SK-N-SH treated with all-trans-retinoic acid at 6 μM for 48 hours (cell line): Measurements from ENCODE around the gene CHRM1.
"Not testable (repeated sequence)": the region's sequence is repeated elsewhere in the genome, so short reads cannot be mapped to it uniquely, and the experiment has no call there.

ENCODE experiments used
- ATAC-seq: fragments of 200-7000 bp; cut with Tn5 transposase; 3 replicates; pipeline ENCODE4 v1.9.1; 2020; ENCODE audit warnings: mild to moderate bottlenecking, moderate library complexity
- BACH2 ChIP-seq: fragments of 250-450 bp; sonication (Bioruptor Pico); IDR thresholded peaks from 2 replicates; pipeline ENCODE4 v1.9.0; 2021; ENCODE audit warnings: mild to moderate bottlenecking, borderline replicate concordance
- CREB5 ChIP-seq: fragments of 250-450 bp; sonication (Bioruptor Pico); IDR thresholded peaks from 2 replicates; pipeline ENCODE4 v1.5.1; 2020; ENCODE audit warnings: low read depth, mild to moderate bottlenecking, moderate library complexity
- CSDC2 ChIP-seq: fragments of 250-450 bp; sonication (Bioruptor Pico); IDR thresholded peaks from 2 replicates; pipeline ENCODE4 v1.5.0; 2020; ENCODE audit warnings: mild to moderate bottlenecking, moderate library complexity
- ESRRG ChIP-seq: fragments of 250-450 bp; sonication (Bioruptor Pico); IDR thresholded peaks from 2 replicates; pipeline ENCODE4 v1.6.1; 2021; ENCODE audit warnings: mild to moderate bottlenecking
- GLIS3 ChIP-seq: fragments of 250-450 bp; sonication (Bioruptor Pico); IDR thresholded peaks from 2 replicates; pipeline ENCODE4 v1.5.0; 2020; ENCODE audit warnings: mild to moderate bottlenecking, moderate library complexity
- ISL1 ChIP-seq: fragments of 250-450 bp; sonication (Bioruptor Pico); IDR thresholded peaks from 2 replicates; pipeline ENCODE4 v2.1.2; 2022; ENCODE audit warnings: mild to moderate bottlenecking, moderate library complexity
- PPARA ChIP-seq: fragments of 250-450 bp; sonication (Bioruptor Pico); IDR thresholded peaks from 2 replicates; pipeline ENCODE4 v1.5.0; 2020; ENCODE audit warnings: mild to moderate bottlenecking, borderline replicate concordance
- RARB ChIP-seq: fragments of 250-450 bp; sonication (Bioruptor Pico); IDR thresholded peaks from 2 replicates; pipeline ENCODE4 v1.8.0; 2021; ENCODE audit warnings: mild to moderate bottlenecking, moderate library complexity
- SNAI2 ChIP-seq: fragments of 250-450 bp; sonication (Bioruptor Pico); IDR thresholded peaks from 2 replicates; pipeline ENCODE4 v1.5.0; 2020; ENCODE audit warnings: mild to moderate bottlenecking, moderate library complexity
- TCF4 ChIP-seq: fragments of 250-450 bp; sonication (Bioruptor Pico); IDR thresholded peaks from 2 replicates; pipeline ENCODE4 v1.8.0; 2021; ENCODE audit warnings: mild to moderate bottlenecking, moderate library complexity, borderline replicate concordance
- TSHZ2 ChIP-seq: fragments of 250-450 bp; sonication (Bioruptor Pico); IDR thresholded peaks from 2 replicates; pipeline ENCODE4 v1.5.0; 2020; ENCODE audit warnings: mild to moderate bottlenecking, moderate library complexity
- ZC3H10 ChIP-seq: fragments of 250-450 bp; sonication (Bioruptor Pico); IDR thresholded peaks from 2 replicates; pipeline ENCODE4 v1.5.1; 2021; ENCODE audit warnings: mild to moderate bottlenecking, moderate library complexity
- ZFP30 ChIP-seq: fragments of 450-650 bp; formaldehyde crosslinking; IDR thresholded peaks from 2 replicates; pipeline ENCODE4 v1.5.0; 2022; ENCODE audit warnings: mild to moderate bottlenecking, moderate library complexity
- ZNF565 ChIP-seq: fragments of 450-650 bp; formaldehyde crosslinking; conservative IDR thresholded peaks from 2 replicates; pipeline ENCODE4 v1.5.0; 2020; ENCODE audit warnings: low read depth, mild to moderate bottlenecking, moderate library complexity
- ZNF70 ChIP-seq: fragments of 450-650 bp; formaldehyde crosslinking; IDR thresholded peaks from 2 replicates; pipeline ENCODE4 v1.5.0; 2020; ENCODE audit warnings: mild to moderate bottlenecking, moderate library complexity
- ZNF8 ChIP-seq: fragments of 450-650 bp; formaldehyde crosslinking; IDR thresholded peaks from 2 replicates; pipeline ENCODE4 v1.5.0; 2020; ENCODE audit warnings: mild to moderate bottlenecking, moderate library complexity
- TF ChIP-seq, protein P1 (sequence below): fragments of 250-450 bp; sonication (Bioruptor Pico); IDR thresholded peaks from 2 replicates; pipeline ENCODE4 v1.8.0; 2020; ENCODE audit warnings: mild to moderate bottlenecking, moderate library complexity, borderline replicate concordance
- TF ChIP-seq, protein P2 (sequence below): fragments of 250-450 bp; sonication (Bioruptor Pico); IDR thresholded peaks from 2 replicates; pipeline ENCODE4 v1.8.0; 2021; ENCODE audit warnings: low read depth, mild to moderate bottlenecking, moderate library complexity, borderline replicate concordance
- TF ChIP-seq, protein P3 (sequence below): fragments of 250-450 bp; sonication (Bioruptor Pico); IDR thresholded peaks from 2 replicates; pipeline ENCODE4 v1.5.1; 2021; ENCODE audit warnings: mild to moderate bottlenecking, moderate library complexity

CHRM1 gene

DNA sequence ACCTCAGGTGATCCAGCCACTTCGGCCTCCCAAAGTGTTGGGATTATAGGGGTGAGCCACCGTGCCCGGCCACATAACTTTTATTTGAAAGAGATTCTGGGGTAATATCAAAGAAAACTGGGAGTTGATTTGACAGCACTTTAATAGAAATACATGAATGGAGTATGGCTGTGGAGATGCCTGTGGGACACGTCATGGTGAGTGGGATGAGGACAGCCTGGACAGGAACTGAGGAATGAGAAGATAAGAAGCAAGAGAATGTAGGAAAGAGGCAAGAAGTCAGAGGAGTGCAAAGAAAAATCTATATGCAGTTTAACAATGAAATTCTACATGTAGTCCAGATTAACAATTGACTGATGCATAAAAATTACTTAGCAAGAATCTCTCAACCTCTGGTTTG is 32.6 kb upstream of the CHRM1 start (continued):
- no peak for TF ChIP-seq TSHZ2 (CRISPR knock-in tag)

- ATAC-seq = no peak
- TF ChIP-seq ESRRG = no peak
- TF ChIP-seq RARB (CRISPR knock-in tag) = no peak
- no peak for TF ChIP-seq ZNF565 (CRISPR knock-in tag)
- TF ChIP-seq ZNF70 (CRISPR knock-in tag) = no peak
- TF ChIP-seq GLIS3 (CRISPR knock-in tag) = no peak
- TF ChIP-seq CREB5 (CRISPR knock-in tag) = no peak
- TF ChIP-seq, protein P1, sequence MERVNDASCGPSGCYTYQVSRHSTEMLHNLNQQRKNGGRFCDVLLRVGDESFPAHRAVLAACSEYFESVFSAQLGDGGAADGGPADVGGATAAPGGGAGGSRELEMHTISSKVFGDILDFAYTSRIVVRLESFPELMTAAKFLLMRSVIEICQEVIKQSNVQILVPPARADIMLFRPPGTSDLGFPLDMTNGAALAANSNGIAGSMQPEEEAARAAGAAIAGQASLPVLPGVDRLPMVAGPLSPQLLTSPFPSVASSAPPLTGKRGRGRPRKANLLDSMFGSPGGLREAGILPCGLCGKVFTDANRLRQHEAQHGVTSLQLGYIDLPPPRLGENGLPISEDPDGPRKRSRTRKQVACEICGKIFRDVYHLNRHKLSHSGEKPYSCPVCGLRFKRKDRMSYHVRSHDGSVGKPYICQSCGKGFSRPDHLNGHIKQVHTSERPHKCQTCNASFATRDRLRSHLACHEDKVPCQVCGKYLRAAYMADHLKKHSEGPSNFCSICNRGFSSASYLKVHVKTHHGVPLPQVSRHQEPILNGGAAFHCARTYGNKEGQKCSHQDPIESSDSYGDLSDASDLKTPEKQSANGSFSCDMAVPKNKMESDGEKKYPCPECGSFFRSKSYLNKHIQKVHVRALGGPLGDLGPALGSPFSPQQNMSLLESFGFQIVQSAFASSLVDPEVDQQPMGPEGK (CRISPR knock-in tag) = no peak
- no peak for TF ChIP-seq BACH2 (CRISPR knock-in tag)
- TF ChIP-seq TCF4 (CRISPR knock-in tag) = no peak
- TF ChIP-seq, protein P2, sequence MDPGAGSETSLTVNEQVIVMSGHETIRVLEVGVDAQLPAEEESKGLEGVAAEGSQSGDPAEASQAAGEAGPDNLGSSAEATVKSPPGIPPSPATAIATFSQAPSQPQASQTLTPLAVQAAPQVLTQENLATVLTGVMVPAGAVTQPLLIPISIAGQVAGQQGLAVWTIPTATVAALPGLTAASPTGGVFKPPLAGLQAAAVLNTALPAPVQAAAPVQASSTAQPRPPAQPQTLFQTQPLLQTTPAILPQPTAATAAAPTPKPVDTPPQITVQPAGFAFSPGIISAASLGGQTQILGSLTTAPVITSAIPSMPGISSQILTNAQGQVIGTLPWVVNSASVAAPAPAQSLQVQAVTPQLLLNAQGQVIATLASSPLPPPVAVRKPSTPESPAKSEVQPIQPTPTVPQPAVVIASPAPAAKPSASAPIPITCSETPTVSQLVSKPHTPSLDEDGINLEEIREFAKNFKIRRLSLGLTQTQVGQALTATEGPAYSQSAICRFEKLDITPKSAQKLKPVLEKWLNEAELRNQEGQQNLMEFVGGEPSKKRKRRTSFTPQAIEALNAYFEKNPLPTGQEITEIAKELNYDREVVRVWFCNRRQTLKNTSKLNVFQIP (CRISPR knock-in tag) = no peak
These were observed 27.7 kb upstream of the CHRM1 start for GRCh38 chr11:62948765-62949320.

GRCh38 chr11:62945538-62945937 is 24.4 kb upstream of the CHRM1 start:
- not testable (repeated sequence) for ATAC-seq

- not testable (repeated sequence) for ATAC-seq
These were observed 16.4 kb upstream of the CHRM1 start for GRCh38 chr11:62937528-62937927.

GRCh38 chr11:62934496-62934785 is 13.3 kb upstream of the CHRM1 start:
- no peak for ATAC-seq
- no peak for TF ChIP-seq ZC3H10 (CRISPR knock-in tag)
- no peak for TF ChIP-seq ESRRG
- no peak for TF ChIP-seq ISL1
- no peak for TF ChIP-seq ZNF70 (CRISPR knock-in tag)
- no peak for TF ChIP-seq SNAI2
- no peak for TF ChIP-seq ZNF8 (CRISPR knock-in tag)

DNA sequence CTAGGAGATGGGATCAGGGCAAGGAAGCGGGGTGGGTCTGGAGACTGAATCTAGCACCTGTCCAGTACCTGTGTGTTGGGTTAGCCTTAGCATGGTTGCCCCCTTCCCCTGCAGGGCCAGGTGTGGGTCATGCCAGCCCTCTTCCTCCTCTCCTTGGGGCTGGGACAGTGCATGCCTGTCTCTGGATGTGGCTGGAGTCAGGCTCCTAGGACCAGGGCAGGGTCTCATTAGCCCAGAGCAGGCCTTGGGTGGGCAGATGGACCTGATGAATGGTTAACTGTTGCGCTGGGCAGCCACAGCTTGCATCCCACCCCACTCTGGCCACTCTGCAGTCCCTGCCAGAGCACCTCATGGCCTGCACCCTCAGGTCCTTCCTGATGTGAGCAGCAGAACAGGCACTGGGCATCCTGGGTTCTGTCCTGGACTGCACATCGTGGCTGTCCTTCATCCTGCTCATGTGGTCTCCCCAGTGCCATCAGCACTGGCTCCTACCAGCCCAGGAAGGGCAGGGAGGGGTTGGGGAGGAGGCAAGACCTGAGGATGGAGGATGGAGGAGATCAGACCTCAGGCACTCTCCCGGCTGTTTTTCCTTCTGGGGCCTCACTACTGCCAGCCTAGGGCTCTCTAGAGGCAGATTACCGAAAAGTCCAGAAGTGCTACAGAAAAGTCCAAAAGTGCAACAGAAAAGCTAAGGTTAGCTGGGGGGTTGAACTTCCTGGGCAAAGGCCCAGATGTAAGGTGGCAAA is 12.8 kb upstream of the CHRM1 start:
- no peak for TF ChIP-seq PPARA
- no peak for ATAC-seq

- ATAC-seq = no peak
- no peak for TF ChIP-seq ZFP30 (CRISPR knock-in tag)
- TF ChIP-seq, protein P3, sequence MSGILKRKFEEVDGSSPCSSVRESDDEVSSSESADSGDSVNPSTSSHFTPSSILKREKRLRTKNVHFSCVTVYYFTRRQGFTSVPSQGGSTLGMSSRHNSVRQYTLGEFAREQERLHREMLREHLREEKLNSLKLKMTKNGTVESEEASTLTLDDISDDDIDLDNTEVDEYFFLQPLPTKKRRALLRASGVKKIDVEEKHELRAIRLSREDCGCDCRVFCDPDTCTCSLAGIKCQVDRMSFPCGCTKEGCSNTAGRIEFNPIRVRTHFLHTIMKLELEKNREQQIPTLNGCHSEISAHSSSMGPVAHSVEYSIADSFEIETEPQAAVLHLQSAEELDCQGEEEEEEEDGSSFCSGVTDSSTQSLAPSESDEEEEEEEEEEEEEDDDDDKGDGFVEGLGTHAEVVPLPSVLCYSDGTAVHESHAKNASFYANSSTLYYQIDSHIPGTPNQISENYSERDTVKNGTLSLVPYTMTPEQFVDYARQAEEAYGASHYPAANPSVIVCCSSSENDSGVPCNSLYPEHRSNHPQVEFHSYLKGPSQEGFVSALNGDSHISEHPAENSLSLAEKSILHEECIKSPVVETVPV (CRISPR knock-in tag) = no peak
- no peak for TF ChIP-seq PPARA
- no peak for TF ChIP-seq ISL1
- no peak for TF ChIP-seq GLIS3 (CRISPR knock-in tag)
- TF ChIP-seq ZNF70 (CRISPR knock-in tag) = no peak
- no peak for TF ChIP-seq CSDC2 (CRISPR knock-in tag)
- TF ChIP-seq ESRRG = no peak
- TF ChIP-seq ZNF565 (CRISPR knock-in tag) = no peak
- no peak for TF ChIP-seq CREB5 (CRISPR knock-in tag)
These were observed 12.1 kb upstream of the CHRM1 start for GRCh38 chr11:62933285-62933684.
